K562 (cell line): ENCODE results near the gene MPHOSPH8. TPM values are rescaled to one million over a fixed set of nuclear protein-coding genes. Genes with fewer than 3 reads are reported as not detected.
A peak's percentile ranks its signal among the peaks of the same experiment; 100 is the strongest.

ENCODE experiments used
- ATAC-seq: fragments of 200-7000 bp; cut with Tn5 transposase; 3 replicates; pipeline ENCODE4 v1.9.1; 2020; ENCODE audit warnings: moderate library complexity
- BruUV-seq: library from RNA; stranded (reverse); fragments of 400-500 nt; replicated peaks from 2 replicates; lab custom pipeline; 2021; lab: Mats Ljungman, UMichigan
- CTCF ChIA-PET: fragments of 300-600 bp; formaldehyde crosslinking; extraction: SDS; loops from one replicate; lab custom pipeline; 2021; ENCODE audit warnings: low intra/inter-chr PET ratio; lab: Yijun Ruan, JAX
- POLR2A ChIA-PET: fragments of 300-600, 350-650 bp; sonication (Branson Sonifier 250); formaldehyde crosslinking; extraction: SDS; loops from one replicate; lab custom pipeline; 2021; ENCODE audit warnings: antibody characterized with exemption, inconsistent platforms; lab: Yijun Ruan, JAX
- DNase-seq, 4 experiments: peaks; one replicate each; pipeline versions ENCODE4 v3.0.0 to v3.0.0-alpha.2; 2011 to 2018; ENCODE audit warnings: low spot score in 3 of 4, mixed read lengths in 3 of 4; ENCODE audit errors: extremely low read depth in 1 of 4
- FAIRE-seq: peaks from 2 replicates; lab custom pipeline; 2011; peaks lifted over from hg19 to GRCh38; lab: Jason Lieb, UNC
- H2AFZ ChIP-seq: 2 replicates; pipeline ENCODE4 v1.6.0; 2011; ENCODE audit warnings: low read depth, low read length, control low read depth, inconsistent platforms
- H3K27ac ChIP-seq: fragments of 200-600 bp; 3 replicates; pipeline ENCODE4 v1.8.0; 2011; ENCODE audit warnings: low read depth, mild to moderate bottlenecking, control low read depth, inconsistent platforms, low read length, moderate library complexity, mixed read lengths; ENCODE audit errors: extremely low read depth
- H3K27me3 ChIP-seq, 2 experiments: fragments of 300-600 bp in 1 of 2; 2 replicates in 1 of 2; 3 replicates in 1 of 2; pipeline versions ENCODE4 v1.6.0 to v1.8.0; 2011; ENCODE audit warnings: inconsistent platforms in 2 of 2, low read length in 2 of 2, mild to moderate bottlenecking in 1 of 2, mixed read lengths in 1 of 2, moderate library complexity in 1 of 2; ENCODE audit not compliant: control insufficient read depth in 2 of 2, insufficient read depth in 2 of 2
- H3K36me3 ChIP-seq: fragments of 300-600 bp; 3 replicates; pipeline ENCODE4 v1.8.0; 2011; ENCODE audit warnings: mild to moderate bottlenecking, low read length, inconsistent platforms; ENCODE audit not compliant: control insufficient read depth, insufficient read depth
- H3K4me1 ChIP-seq, 2 experiments: fragments of 200-600 bp in 1 of 2; replicated peaks in 1 of 2; 2 replicates in 1 of 2; 3 replicates in 1 of 2; pipeline versions ENCODE4 v1.5.1 to v1.8.0; 2011; ENCODE audit warnings: inconsistent platforms in 2 of 2, low read length in 2 of 2, mild to moderate bottlenecking in 1 of 2, mixed read lengths in 1 of 2, moderate library complexity in 1 of 2; ENCODE audit not compliant: control insufficient read depth in 2 of 2, insufficient read depth in 2 of 2
- H3K4me2 ChIP-seq: 2 replicates; pipeline ENCODE4 v1.6.1; 2011; ENCODE audit warnings: low read length, control low read depth, inconsistent platforms, mixed read lengths; ENCODE audit not compliant: insufficient read depth
- H3K4me3 ChIP-seq: fragments of 200-600 bp; sonication (generic), shearing (Covaris generic); 2 replicates; pipeline ENCODE4 v1.5.1; 2016; ENCODE audit warnings: control low read depth, inconsistent platforms
- H3K79me2 ChIP-seq: fragments of 200-600 bp; 3 replicates; pipeline ENCODE4 v1.8.0; 2011; ENCODE audit warnings: low read length, inconsistent platforms; ENCODE audit not compliant: control insufficient read depth, insufficient read depth
- H3K9ac ChIP-seq, 2 experiments: 2 replicates each; pipeline versions ENCODE4 v1.6.0 to v1.6.1; 2011; ENCODE audit warnings: low read depth in 2 of 2, low read length in 2 of 2, control low read depth in 1 of 2, inconsistent platforms in 1 of 2, mild to moderate bottlenecking in 1 of 2, mixed read lengths in 1 of 2; ENCODE audit not compliant: insufficient read depth in 1 of 2
- H3K9me1 ChIP-seq: one replicate; pipeline ENCODE4 v1.6.0; 2011; ENCODE audit warnings: inconsistent platforms, mild to moderate bottlenecking, low read length, moderate library complexity; ENCODE audit not compliant: control insufficient read depth, insufficient read depth
- H3K9me3 ChIP-seq: replicated peaks from 2 replicates; pipeline ENCODE4 v1.5.1; 2011; ENCODE audit warnings: low read depth, low read length, inconsistent platforms; ENCODE audit not compliant: control insufficient read depth, insufficient read depth
- H4K20me1 ChIP-seq: replicated peaks from 2 replicates; pipeline ENCODE4 v1.6.1; 2011; ENCODE audit warnings: low read length, inconsistent platforms, mixed read lengths; ENCODE audit not compliant: control insufficient read depth, insufficient read depth
- C11orf30 ChIP-seq: fragments of 450-650 bp; IDR thresholded peaks from 2 replicates; pipeline ENCODE4 v1.6.1; 2016; ENCODE audit warnings: low read depth, mild to moderate bottlenecking
- COPS2 ChIP-seq: fragments of 450-650 bp; conservative IDR thresholded peaks from 2 replicates; pipeline ENCODE4 v1.6.1; 2016; ENCODE audit warnings: mild to moderate bottlenecking, moderate library complexity
- MAFF ChIP-seq: IDR thresholded peaks from 2 replicates; pipeline ENCODE4 v1.6.1; 2012; ENCODE audit warnings: low read length, improper control_type of control experiment
- MAFG ChIP-seq: fragments of 450-650 bp; conservative IDR thresholded peaks from 2 replicates; pipeline ENCODE4 v1.6.1; 2016; ENCODE audit warnings: missing genetic modification characterization, missing compliant biosample characterization
- MAFK ChIP-seq: IDR thresholded peaks from 2 replicates; pipeline ENCODE4 v1.6.1; 2011; ENCODE audit warnings: low read length, improper control_type of control experiment
- PATZ1 ChIP-seq: fragments of 250-450 bp; sonication (Bioruptor Pico); IDR thresholded peaks from 2 replicates; pipeline ENCODE4 v1.5.0; 2020; ENCODE audit warnings: mild to moderate bottlenecking, borderline replicate concordance
- POLR2B ChIP-seq: fragments of 450-650 bp; IDR thresholded peaks from 2 replicates; pipeline ENCODE4 v1.6.1; 2018; ENCODE audit warnings: low read depth; ENCODE audit not compliant: partially characterized antibody
- PRMT5 ChIP-seq: sonication (generic); formaldehyde crosslinking; IDR thresholded peaks from 2 replicates; pipeline ENCODE4 v1.5.0; 2020; ENCODE audit warnings: missing genetic modification reagents
- PYGO2 ChIP-seq: fragments of 450-650 bp; IDR thresholded peaks from 2 replicates; pipeline ENCODE4 v1.6.1; 2016; ENCODE audit warnings: mild to moderate bottlenecking, missing genetic modification characterization, moderate library complexity, missing compliant biosample characterization
- SIN3A ChIP-seq, 2 experiments: fragments of 150-350 bp in 1 of 2; IDR thresholded peaks; 2 replicates each; pipeline ENCODE4 v1.6.1; 2011 to 2016; ENCODE audit warnings: borderline replicate concordance in 2 of 2, low read depth in 2 of 2, low read length in 2 of 2, mild to moderate bottlenecking in 2 of 2, moderate library complexity in 2 of 2; ENCODE audit not compliant: control insufficient read depth in 1 of 2
- ZNF316 ChIP-seq: fragments of 450-650 bp; IDR thresholded peaks from 2 replicates; pipeline ENCODE4 v1.6.1; 2016
- WGBS: fragments of 100-300 bp; shearing (Covaris generic); methylation state at CpG from one replicate; pipeline ENCODE4 v1.1.6; 2016; ENCODE audit warnings: low coverage, mixed read lengths; ENCODE audit not compliant: insufficient coverage; ENCODE audit errors: missing lambda C conversion rate; 5-methylcytosine and 5-hydroxymethylcytosine counted together
- in situ Hi-C: fragments of 300-500 bp; cut with MboI; formaldehyde crosslinking; loops from 4 replicates; pipeline ENCODE4 v1.15.0; 2018; ENCODE audit warnings: inconsistent platforms, mixed read lengths
- intact Hi-C: fragments of 100-400 bp; cut with micrococcal nuclease; formaldehyde crosslinking; loops from 2 replicates; pipeline ENCODE4 v1.14.2; 2022
- polyA plus RNA-seq, 8 experiments: library from polyadenylated mRNA; depleted of rRNA in 4 of 8; stranded (reverse) in 5 of 8; unstranded in 3 of 8; fragments of >200 nt; fragmentation: Nextera tagmentation in 2 of 8; fragmentation: Illumina TruSeq in 1 of 8; extraction: Ambion mirVana in 2 of 8; extraction: Trizol in 1 of 8; gene quantifications; 2 replicates each; pipeline versions ENCODE4 v1.2.1 to v1.2.3, GENCODE V29; 2011 to 2014; ENCODE audit warnings: inconsistent platforms in 1 of 8, missing spikeins in 1 of 8
- total RNA-seq, 7 experiments: library from RNA; depleted of rRNA in 6 of 7; stranded (reverse); fragments of >200 nt in 6 of 7; fragmentation: Illumina TruSeq in 2 of 7; extraction: Trizol in 2 of 7; gene quantifications; 2 replicates each; pipeline versions ENCODE4 v1.2.1 to v1.2.3, GENCODE V29; 2011 to 2021; ENCODE audit warnings: low replicate concordance in 1 of 7

Gene MPHOSPH8
- total and polyA plus RNA-seq, 9 of the 15 experiments (the other 6 are each of a cell fraction or from before 2014, with no cell fraction given): 10.3 to 24.8 (median 16.6) TPM

GRCh38 chr13:19650742-19651141 is 17.3 kb downstream of the MPHOSPH8 start:
- ChIA-PET POLR2A (interaction anchor here (0.7 to 1.2 kb wide), 2 partner anchors 10 to 18 kb away, joined by 3 to 4 read pairs; no protein-coding TSS in a partner anchor), CTCF (interaction anchor here (0.7 kb wide), 1 partner anchor 21 kb away, joined by 4 read pairs; no protein-coding TSS in a partner anchor)
- no peaks in the 10 kb centered on the region for H3K79me2 ChIP-seq
- no peak for FAIRE-seq
- WGBS: 98% methylated on average over 4 of the region's 4 CpGs
- in situ Hi-C loops (no loop called here), intact Hi-C loops (no loop called here)
- no peaks in the 10 kb centered on the region for H4K20me1 ChIP-seq
- no peaks in the 10 kb centered on the region for H3K9me3 ChIP-seq
- no peak overlapping the region for H3K4me3 ChIP-seq
- no TSS peak for BruUV-seq
- no peaks in the 10 kb centered on the region for H3K9me1 ChIP-seq
- no peak for ATAC-seq
- H3K4me1 ChIP-seq: no peaks in the 10 kb centered on the region
- H2AFZ ChIP-seq: no peak overlapping the region
- no peak for DNase-seq
- no peak overlapping the region for H3K27ac ChIP-seq
- no peak overlapping the region for H3K4me2 ChIP-seq
- H3K27me3 ChIP-seq: no peaks in the 10 kb centered on the region
- peaks cover 40% of the 10 kb centered on the region for H3K36me3 ChIP-seq
- no peak overlapping the region for H3K9ac ChIP-seq
- peak; percentile 72 for TF ChIP-seq MAFF
- TF ChIP-seq COPS2: no peak
- no peak for TF ChIP-seq PATZ1 (CRISPR knock-in tag)
- peak; percentile 61 for TF ChIP-seq C11orf30
- TF ChIP-seq MAFG (tag): peak; percentile 58
- no peak for TF ChIP-seq PYGO2
- TF ChIP-seq SIN3A (IDR thresholded peaks at IDR 0.05; ENCODE audit: borderline replicate concordance in 2 of 2, control insufficient read depth in 1 of 2, low read depth in 2 of 2, low read length in 2 of 2): no peak
- TF ChIP-seq ZNF316: peak; percentile 72
- no peak for TF ChIP-seq POLR2B
- peak; percentile 76 for TF ChIP-seq MAFK
- no peak for TF ChIP-seq PRMT5
